HepG2 (cell line): ENCODE results near the gene UCP2.

Experiments
- ETV6 ChIP-seq: sonication (generic); formaldehyde crosslinking; conservative IDR thresholded peaks from 2 replicates; pipeline ENCODE4 v1.4.0; 2020; ENCODE audit warnings: missing genetic modification reagents
- IKZF1 ChIP-seq: fragments of 450-650 bp; IDR thresholded peaks from 2 replicates; pipeline ENCODE4 v1.7.1; 2016
- KLF15 ChIP-seq: sonication (generic); formaldehyde crosslinking; IDR thresholded peaks from 2 replicates; pipeline ENCODE4 v1.8.1; 2023; ENCODE audit warnings: borderline replicate concordance, mild to moderate bottlenecking, inconsistent platforms, missing genetic modification reagents, mixed read lengths
- TBP ChIP-seq: sonication (generic); formaldehyde crosslinking; IDR thresholded peaks from 2 replicates; pipeline ENCODE4 v1.5.0; 2020; ENCODE audit warnings: missing genetic modification reagents
- ZBTB7A ChIP-seq: sonication (generic); formaldehyde crosslinking; IDR thresholded peaks from 2 replicates; pipeline ENCODE4 v1.8.0; 2022; ENCODE audit warnings: mild to moderate bottlenecking, missing genetic modification reagents
- ZFX ChIP-seq: sonication (generic); formaldehyde crosslinking; IDR thresholded peaks from 2 replicates; pipeline ENCODE4 v1.4.0; 2020; ENCODE audit warnings: mild to moderate bottlenecking, low read depth, missing genetic modification reagents, moderate library complexity
- ZMAT5 ChIP-seq: sonication (generic); formaldehyde crosslinking; IDR thresholded peaks from 2 replicates; pipeline ENCODE4 v1.5.0; 2020; ENCODE audit warnings: mild to moderate bottlenecking, low read depth, missing genetic modification reagents, borderline replicate concordance
- ZNF572 ChIP-seq: sonication (generic); formaldehyde crosslinking; IDR thresholded peaks from 2 replicates; pipeline ENCODE4 v1.5.1; 2020; ENCODE audit warnings: mild to moderate bottlenecking, missing genetic modification reagents
- TF ChIP-seq, protein P1 (sequence below): sonication (generic); formaldehyde crosslinking; IDR thresholded peaks from 2 replicates; pipeline ENCODE4 v1.5.0; 2020; ENCODE audit warnings: mild to moderate bottlenecking, missing genetic modification reagents, moderate library complexity
- TF ChIP-seq, protein P2 (sequence below): sonication (generic); formaldehyde crosslinking; IDR thresholded peaks from 2 replicates; pipeline ENCODE4 v1.4.0; 2020; ENCODE audit warnings: missing genetic modification reagents

DNA sequence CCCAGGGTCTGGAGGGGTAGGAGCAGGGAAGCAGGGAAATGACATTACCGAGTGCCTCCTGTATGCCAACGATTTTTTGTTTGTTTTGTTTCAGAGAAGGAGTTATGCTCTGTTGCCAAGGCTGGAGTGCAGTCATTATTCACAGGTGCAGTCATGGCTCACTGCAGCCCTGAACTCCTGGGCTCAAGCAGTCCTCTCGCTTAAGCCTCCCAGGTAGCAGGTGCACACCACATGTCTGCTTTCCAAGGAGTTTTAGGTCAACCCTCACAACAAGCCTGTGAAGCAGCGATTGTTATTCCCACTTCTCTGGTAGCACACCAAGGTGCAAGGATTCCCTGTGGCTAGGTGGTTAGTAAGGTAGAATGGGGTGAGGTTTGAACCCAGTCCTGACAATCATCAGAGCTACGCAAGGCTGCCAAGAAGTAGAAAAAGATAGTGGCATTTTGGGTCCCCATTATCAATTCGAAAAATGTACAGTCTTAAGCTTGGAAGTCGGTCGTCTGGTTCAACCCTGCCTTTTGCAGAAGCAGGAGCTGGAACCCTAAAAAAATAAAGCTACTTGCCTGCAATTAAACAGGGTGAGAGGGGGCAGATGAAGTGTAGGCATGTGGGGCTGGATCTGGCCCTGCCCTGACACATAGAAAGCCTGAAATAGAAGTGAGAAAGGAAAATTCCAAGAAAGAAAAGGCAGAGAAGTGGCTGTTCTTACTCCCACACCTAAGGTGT is 17.1 kb upstream of the UCP2 start:
- TF ChIP-seq ZFX (CRISPR knock-in tag), result no peak
- no peak for TF ChIP-seq ETV6 (CRISPR knock-in tag)
- TF ChIP-seq ZNF572 (CRISPR knock-in tag), result no peak
- no peak for TF ChIP-seq KLF15 (CRISPR knock-in tag)
- TF ChIP-seq, protein P1, sequence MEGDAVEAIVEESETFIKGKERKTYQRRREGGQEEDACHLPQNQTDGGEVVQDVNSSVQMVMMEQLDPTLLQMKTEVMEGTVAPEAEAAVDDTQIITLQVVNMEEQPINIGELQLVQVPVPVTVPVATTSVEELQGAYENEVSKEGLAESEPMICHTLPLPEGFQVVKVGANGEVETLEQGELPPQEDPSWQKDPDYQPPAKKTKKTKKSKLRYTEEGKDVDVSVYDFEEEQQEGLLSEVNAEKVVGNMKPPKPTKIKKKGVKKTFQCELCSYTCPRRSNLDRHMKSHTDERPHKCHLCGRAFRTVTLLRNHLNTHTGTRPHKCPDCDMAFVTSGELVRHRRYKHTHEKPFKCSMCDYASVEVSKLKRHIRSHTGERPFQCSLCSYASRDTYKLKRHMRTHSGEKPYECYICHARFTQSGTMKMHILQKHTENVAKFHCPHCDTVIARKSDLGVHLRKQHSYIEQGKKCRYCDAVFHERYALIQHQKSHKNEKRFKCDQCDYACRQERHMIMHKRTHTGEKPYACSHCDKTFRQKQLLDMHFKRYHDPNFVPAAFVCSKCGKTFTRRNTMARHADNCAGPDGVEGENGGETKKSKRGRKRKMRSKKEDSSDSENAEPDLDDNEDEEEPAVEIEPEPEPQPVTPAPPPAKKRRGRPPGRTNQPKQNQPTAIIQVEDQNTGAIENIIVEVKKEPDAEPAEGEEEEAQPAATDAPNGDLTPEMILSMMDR (CRISPR knock-in tag), result no peak
- TF ChIP-seq ZMAT5 (CRISPR knock-in tag), result no peak
- no peak for TF ChIP-seq ZBTB7A (CRISPR knock-in tag)
- TF ChIP-seq, protein P2, sequence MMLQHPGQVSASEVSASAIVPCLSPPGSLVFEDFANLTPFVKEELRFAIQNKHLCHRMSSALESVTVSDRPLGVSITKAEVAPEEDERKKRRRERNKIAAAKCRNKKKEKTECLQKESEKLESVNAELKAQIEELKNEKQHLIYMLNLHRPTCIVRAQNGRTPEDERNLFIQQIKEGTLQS (CRISPR knock-in tag), result no peak
- no peak for TF ChIP-seq IKZF1
- no peak for TF ChIP-seq TBP
